ENCODE measurements around the gene CLNK.

DNA sequence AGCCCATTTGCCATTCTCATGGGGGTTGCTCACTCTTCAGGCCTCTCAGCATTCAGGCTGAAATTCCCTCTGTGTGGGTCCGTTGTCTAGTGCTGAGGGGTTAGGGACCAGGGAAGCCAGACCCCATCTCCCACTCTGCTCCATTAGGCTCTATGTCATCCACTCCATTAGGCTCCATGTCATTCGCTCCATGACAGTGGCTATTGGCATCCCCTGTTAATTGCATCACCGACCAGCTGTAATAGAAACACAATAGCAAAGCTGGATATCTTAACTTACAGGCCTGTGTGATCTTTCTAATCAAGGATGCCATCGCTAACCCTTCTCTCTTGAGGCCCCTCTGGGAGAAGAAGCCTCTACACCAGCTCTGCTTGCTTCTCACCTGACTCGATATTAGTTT lies 201.7 kb downstream of the CLNK start:
- TF ChIP-seq EZH2 (IDR thresholded peaks at IDR 0.05; ENCODE audit: borderline replicate concordance, insufficient read depth, low read depth, low read length, poor library complexity, severe bottlenecking): no peak
- TF ChIP-seq, protein P1, sequence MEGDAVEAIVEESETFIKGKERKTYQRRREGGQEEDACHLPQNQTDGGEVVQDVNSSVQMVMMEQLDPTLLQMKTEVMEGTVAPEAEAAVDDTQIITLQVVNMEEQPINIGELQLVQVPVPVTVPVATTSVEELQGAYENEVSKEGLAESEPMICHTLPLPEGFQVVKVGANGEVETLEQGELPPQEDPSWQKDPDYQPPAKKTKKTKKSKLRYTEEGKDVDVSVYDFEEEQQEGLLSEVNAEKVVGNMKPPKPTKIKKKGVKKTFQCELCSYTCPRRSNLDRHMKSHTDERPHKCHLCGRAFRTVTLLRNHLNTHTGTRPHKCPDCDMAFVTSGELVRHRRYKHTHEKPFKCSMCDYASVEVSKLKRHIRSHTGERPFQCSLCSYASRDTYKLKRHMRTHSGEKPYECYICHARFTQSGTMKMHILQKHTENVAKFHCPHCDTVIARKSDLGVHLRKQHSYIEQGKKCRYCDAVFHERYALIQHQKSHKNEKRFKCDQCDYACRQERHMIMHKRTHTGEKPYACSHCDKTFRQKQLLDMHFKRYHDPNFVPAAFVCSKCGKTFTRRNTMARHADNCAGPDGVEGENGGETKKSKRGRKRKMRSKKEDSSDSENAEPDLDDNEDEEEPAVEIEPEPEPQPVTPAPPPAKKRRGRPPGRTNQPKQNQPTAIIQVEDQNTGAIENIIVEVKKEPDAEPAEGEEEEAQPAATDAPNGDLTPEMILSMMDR (IDR thresholded peaks at IDR 0.05): no peak

Measured in B cell (primary cell).